ENCODE data around the gene GKN1. TPM values are rescaled to one million over a fixed set of nuclear protein-coding genes. Genes with fewer than 3 reads are reported as not detected.

GKN1 gene
- total RNA-seq, 2 donors from 2014 or later, result not detected

- DNase-seq (ENCODE audit: low spot score), result peak; percentile 87
- intact Hi-C loops (cut with DNase I), result no loop called here
Measured at GRCh38 chr2:68994864-68995263, 20.4 kb downstream of the GKN1 start.

DNA sequence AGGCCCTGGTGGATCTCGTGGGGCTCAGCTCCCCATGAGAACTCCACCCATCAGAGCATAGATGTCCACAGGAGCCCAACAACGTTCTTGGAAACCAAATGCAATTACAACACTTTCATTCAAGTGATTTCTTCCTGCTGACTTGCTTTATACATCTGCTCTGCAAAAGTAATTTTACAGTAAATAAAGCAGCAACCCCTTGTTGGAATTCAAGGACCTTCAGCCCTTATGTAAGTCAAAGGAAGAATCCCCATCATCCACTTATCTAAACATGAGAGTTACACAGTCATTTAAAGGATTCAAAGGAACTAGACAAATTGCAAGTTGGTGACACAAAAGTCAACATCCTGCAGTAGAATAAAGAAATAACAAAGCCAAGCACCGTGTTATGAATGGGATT, 21.5 kb downstream of the GKN1 start:
- intact Hi-C loops (cut with DNase I), result no loop called here
- no peak for DNase-seq (ENCODE audit: low spot score)

DNA sequence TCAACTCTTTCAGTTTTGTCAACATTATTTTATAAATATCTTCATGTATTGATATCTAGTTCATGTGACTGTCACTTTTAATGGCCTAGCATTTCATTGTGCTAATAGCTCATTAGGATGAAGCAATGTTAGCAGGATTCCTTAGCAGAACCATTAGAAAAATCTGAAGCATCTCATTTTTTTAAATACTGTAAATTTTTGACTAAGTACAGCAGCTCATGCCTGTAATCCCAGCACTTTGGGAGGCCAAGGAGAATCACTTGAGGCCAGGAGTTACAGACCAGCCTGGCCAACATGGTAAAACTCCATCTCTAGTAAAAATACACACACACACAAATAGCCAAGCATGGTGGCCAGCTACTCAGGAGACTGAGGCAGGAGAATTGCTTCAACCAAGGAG, 23.0 kb downstream of the GKN1 start:
- no peak for DNase-seq (ENCODE audit: low spot score)
- intact Hi-C loops (cut with DNase I), result no loop called here

- DNase-seq (ENCODE audit: low spot score), result no peak
- intact Hi-C loops (cut with DNase I), result no loop called here
Measured at GRCh38 chr2:69001879-69002278, 27.4 kb downstream of the GKN1 start.

GRCh38 chr2:69003731-69004130, 29.3 kb downstream of the GKN1 start:
- DNase-seq (ENCODE audit: low spot score), result no peak
- intact Hi-C loops (cut with DNase I), result no loop called here

DNA sequence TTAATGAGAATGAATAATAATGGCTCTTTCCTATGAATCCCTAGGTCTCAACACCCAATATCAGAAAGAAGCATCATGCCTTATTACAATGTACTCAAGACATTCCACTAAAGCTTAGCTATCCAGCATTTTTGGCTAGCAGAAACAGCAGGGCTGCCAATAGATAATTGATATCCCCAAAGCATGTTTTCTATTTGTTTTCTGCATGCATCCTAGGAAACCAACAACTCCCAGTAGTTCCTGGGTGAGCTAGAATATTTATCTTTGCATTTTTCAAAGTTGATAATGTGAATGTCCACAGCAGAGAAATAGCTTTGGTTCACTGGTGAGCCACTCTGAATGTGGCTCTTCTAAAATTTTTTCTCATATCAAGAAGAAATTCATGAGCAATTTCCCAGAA, 32.7 kb downstream of the GKN1 start:
- intact Hi-C loops (cut with DNase I), result no loop called here
- no peak for DNase-seq (ENCODE audit: low spot score)

- no peak for DNase-seq (ENCODE audit: low spot score)
Measured at GRCh38 chr2:69007603-69008002, 33.2 kb downstream of the GKN1 start.

DNA sequence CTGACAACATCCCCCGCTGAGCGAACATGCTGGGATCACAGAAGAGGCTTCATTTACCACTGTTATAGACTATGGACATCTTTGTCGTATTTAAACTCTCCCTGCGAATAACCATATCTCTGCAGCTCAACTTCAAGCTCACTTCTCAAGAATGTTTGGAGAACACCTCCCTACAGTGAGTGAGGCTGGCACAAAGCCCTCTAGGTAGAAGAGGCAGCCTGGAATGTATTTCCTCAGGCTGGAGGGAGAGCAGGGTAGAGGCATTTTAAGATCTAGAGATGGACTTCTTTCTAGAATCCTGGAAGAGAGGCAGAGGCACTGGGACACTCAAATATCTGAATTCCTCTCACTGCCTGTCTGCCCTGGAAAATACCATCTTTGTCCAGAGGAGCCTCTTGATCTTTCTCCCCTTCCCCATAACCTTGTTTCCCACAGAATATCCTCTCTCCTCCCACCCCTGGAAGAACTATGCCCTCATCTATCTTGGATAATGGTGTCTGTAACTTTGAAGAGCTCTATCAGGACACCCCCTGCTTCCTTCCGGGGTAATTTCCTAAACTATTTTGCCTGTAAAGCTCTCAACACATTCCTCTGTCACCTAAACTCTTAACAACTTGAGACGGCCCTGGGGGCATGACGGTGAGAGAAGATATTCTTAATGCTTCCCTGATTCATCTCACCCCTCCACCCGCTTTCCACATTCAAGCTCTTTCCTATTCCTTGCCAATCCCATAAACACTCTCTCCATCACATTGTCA, 36.2 kb downstream of the GKN1 start:
- intact Hi-C loops (cut with DNase I), result loop anchor here in 1 of 2 donors (5.0 kb wide), 1 partner anchor 297 kb away; no protein-coding TSS in a partner anchor

More at GRCh38 chr2:69007603-69008002, 33.2 kb downstream of the GKN1 start:
- intact Hi-C loops (cut with DNase I), result no loop called here

GRCh38 chr2:69011611-69012157, 37.2 kb downstream of the GKN1 start:
- no peak for DNase-seq (ENCODE audit: low spot score)
- intact Hi-C loops (cut with DNase I), result loop anchor here (2.0 to 5.0 kb wide), 2 partner anchors 295 to 296 kb away; no protein-coding TSS in a partner anchor

More for the DNA sequence above, 36.2 kb downstream of the GKN1 start:
- no peak for DNase-seq (ENCODE audit: low spot score)

GRCh38 chr2:69012310-69013141, 38.1 kb downstream of the GKN1 start:
- DNase-seq (ENCODE audit: low spot score), result peak; percentile 90
- intact Hi-C loops (cut with DNase I), result loop anchor here (2.0 to 5.0 kb wide), 2 partner anchors 294 to 295 kb away; no protein-coding TSS in a partner anchor

DNA sequence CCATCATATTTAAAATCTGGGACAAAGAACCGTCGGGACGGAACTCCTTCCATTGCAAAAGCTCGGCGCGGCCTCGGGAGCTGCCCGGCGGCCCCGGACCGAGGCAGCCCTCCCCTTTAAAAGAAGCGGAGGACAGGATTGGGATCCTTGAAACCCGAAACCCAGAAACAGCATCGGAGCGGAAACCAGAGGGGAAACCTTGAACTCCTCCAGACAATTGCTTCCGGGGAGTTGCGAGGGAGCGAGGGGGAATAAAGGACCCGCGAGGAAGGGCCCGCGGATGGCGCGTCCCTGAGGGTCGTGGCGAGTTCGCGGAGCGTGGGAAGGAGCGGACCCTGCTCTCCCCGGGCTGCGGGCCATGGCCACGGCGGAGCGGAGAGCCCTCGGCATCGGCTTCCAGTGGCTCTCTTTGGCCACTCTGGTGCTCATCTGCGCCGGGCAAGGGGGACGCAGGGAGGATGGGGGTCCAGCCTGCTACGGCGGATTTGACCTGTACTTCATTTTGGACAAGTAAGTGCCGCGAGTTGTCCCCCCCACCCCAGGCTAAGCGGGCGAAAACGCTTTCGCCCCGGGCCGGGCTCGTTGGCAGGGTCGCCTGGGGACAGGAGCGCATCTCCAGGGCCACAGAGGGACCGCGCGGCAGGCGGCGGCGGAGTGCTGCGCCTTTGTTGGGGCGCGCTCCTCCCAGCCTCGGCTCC, 38.9 kb downstream of the GKN1 start, which contains the start of gene ANTXR1:
Gene ANTXR1 (plus strand): TSS at position 38 of the 698 bp plus-strand sequence. CDS start 321 bp downstream, at position 359.
- intact Hi-C loops (cut with DNase I), result loop anchor here (2.0 to 5.0 kb wide), 2 partner anchors 294 kb away; no protein-coding TSS in a partner anchor

DNA sequence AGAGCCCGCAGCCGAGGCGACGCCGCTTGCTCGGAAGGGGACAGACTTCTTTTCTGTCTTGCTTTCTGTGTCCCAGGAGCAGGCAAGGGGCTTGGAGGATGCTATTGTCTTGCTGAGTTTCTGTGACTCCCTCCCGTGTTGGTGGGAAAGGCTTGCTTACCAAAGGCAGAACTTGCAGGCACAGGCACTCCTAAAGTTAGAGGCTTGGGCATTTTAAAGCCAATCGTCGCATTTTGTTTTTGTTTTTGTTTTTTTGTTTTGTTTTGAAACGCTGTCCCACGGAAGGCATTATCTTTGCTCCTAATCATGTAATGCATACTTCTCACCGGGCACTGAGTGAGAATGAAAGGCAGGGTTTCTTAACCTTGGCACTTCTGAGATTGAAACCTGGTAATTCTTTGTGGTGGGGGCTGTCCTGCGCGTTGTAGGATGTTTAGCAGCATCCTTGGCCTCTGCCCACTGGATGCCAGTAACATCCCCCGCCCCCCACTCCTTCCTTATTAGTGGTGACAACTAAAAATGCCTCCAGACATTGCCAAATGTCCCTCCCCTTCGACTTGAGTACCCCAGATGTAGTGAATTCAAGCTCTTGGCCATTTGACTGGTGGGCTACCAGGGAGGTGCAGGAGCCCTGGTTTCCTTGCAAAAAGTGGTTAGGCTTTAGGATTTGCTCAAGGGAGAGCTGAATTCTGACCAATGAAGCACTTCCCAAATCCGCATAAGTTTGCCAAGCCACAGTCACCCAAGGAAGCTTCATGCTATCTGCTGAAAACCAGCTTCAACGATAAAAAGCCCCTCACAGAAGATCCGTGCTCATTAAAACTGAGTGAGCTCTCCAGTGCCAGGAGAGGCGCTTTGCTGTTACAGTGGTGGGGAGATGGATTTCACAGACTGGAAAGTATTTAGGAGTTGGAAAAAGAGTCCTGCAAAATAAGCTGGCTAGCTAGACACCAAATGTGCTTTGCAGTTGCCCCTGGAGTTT, 39.7 kb downstream of the GKN1 start:
- no peak for DNase-seq (ENCODE audit: low spot score)
- intact Hi-C loops (cut with DNase I), result loop anchor here (2.0 to 5.0 kb wide), 2 partner anchors 293 kb away; no protein-coding TSS in a partner anchor

More for the DNA sequence above, 38.9 kb downstream of the GKN1 start, which contains the start of gene ANTXR1:
- peak; percentile 87 for DNase-seq (ENCODE audit: low spot score)

- no peak for DNase-seq (ENCODE audit: low spot score)
- intact Hi-C loops (cut with DNase I), result no loop called here
Measured at GRCh38 chr2:69017080-69017479, 42.6 kb downstream of the GKN1 start.

- DNase-seq (ENCODE audit: low spot score), result no peak
- intact Hi-C loops (cut with DNase I), result no loop called here
Measured at GRCh38 chr2:69017835-69018234, 43.4 kb downstream of the GKN1 start.

DNA sequence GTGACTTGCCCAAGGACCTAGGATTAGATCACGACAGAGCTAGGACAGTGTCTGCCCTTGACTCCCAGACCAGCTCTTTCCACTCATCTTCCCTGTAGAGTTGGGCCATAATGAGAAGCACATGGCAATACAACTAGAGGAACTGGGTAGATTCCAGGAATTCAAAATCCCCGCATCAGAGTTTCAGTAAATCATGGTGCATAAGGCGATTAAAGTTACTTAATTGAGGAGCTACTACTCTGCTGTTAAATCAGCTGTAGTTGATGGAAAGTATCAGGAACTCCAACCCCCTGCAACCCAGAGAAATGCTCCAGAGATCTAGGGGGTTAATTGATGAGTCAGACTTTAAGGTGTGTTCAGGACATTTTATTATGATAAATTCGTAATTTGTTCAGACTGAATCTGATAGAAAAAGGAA, 44.3 kb downstream of the GKN1 start:
- intact Hi-C loops (cut with DNase I), result no loop called here
- no peak for DNase-seq (ENCODE audit: low spot score)

GRCh38 chr2:69020496-69021426, 46.3 kb downstream of the GKN1 start:
- DNase-seq (ENCODE audit: low spot score), result no peak
- intact Hi-C loops (cut with DNase I), result no loop called here

GRCh38 chr2:69021727-69022126, 47.3 kb downstream of the GKN1 start:
- DNase-seq (ENCODE audit: low spot score), result no peak
- intact Hi-C loops (cut with DNase I), result no loop called here
